HK-2 (cell line): ENCODE measurements around the gene ATP13A3.

Experiments used
- DNase-seq: peaks from one replicate; pipeline ENCODE4 v3.0.0-alpha.2; 2018; ENCODE audit not compliant: unreplicated experiment

Gene ATP13A3

GRCh38 chr3:194475978-194476377, 10.8 kb downstream of the ATP13A3 start:
- DNase-seq: no peak

GRCh38 chr3:194475138-194475932, 11.5 kb downstream of the ATP13A3 start:
- DNase-seq: no peak

- no peak for DNase-seq
Measured at GRCh38 chr3:194474675-194475074, 12.1 kb downstream of the ATP13A3 start.

GRCh38 chr3:194472290-194472920, 14.4 kb downstream of the ATP13A3 start:
- DNase-seq: no peak

- no peak for DNase-seq
Measured at GRCh38 chr3:194471863-194472262, 14.9 kb downstream of the ATP13A3 start.

GRCh38 chr3:194470615-194471014, 16.2 kb downstream of the ATP13A3 start:
- no peak for DNase-seq

GRCh38 chr3:194469977-194470376, 16.8 kb downstream of the ATP13A3 start:
- no peak for DNase-seq

GRCh38 chr3:194468086-194468485, 18.7 kb downstream of the ATP13A3 start:
- no peak for DNase-seq

- no peak for DNase-seq
Measured at GRCh38 chr3:194466761-194467356, 19.9 kb downstream of the ATP13A3 start.

GRCh38 chr3:194465920-194466570, 20.8 kb downstream of the ATP13A3 start:
- no peak for DNase-seq

- DNase-seq: no peak
Measured at GRCh38 chr3:194465246-194465645, 21.6 kb downstream of the ATP13A3 start.

- no peak for DNase-seq
Measured at GRCh38 chr3:194464692-194465091, 22.1 kb downstream of the ATP13A3 start.

- DNase-seq: no peak
Measured at GRCh38 chr3:194462936-194463335, 23.9 kb downstream of the ATP13A3 start.

- DNase-seq: no peak
Measured at GRCh38 chr3:194460566-194460965, 26.2 kb downstream of the ATP13A3 start.

GRCh38 chr3:194458131-194458530, 28.7 kb downstream of the ATP13A3 start:
- no peak for DNase-seq

- DNase-seq: no peak
Measured at GRCh38 chr3:194455481-194455880, 31.3 kb downstream of the ATP13A3 start.

GRCh38 chr3:194450341-194450740, 36.5 kb downstream of the ATP13A3 start:
- DNase-seq: no peak

GRCh38 chr3:194449913-194450312, 36.9 kb downstream of the ATP13A3 start:
- no peak for DNase-seq

GRCh38 chr3:194447657-194448056, 39.1 kb downstream of the ATP13A3 start:
- no peak for DNase-seq

GRCh38 chr3:194447161-194447560, 39.6 kb downstream of the ATP13A3 start:
- no peak for DNase-seq

- DNase-seq: no peak
Measured at GRCh38 chr3:194446754-194447153, 40.0 kb downstream of the ATP13A3 start.

GRCh38 chr3:194446172-194446571, 40.6 kb downstream of the ATP13A3 start:
- DNase-seq: no peak
